ENCODE results near the gene P2RX4.
"Not testable (repeated sequence)": the region's sequence is repeated elsewhere in the genome, so short reads cannot be mapped to it uniquely, and the experiment has no call there.

P2RX4 gene

DNA sequence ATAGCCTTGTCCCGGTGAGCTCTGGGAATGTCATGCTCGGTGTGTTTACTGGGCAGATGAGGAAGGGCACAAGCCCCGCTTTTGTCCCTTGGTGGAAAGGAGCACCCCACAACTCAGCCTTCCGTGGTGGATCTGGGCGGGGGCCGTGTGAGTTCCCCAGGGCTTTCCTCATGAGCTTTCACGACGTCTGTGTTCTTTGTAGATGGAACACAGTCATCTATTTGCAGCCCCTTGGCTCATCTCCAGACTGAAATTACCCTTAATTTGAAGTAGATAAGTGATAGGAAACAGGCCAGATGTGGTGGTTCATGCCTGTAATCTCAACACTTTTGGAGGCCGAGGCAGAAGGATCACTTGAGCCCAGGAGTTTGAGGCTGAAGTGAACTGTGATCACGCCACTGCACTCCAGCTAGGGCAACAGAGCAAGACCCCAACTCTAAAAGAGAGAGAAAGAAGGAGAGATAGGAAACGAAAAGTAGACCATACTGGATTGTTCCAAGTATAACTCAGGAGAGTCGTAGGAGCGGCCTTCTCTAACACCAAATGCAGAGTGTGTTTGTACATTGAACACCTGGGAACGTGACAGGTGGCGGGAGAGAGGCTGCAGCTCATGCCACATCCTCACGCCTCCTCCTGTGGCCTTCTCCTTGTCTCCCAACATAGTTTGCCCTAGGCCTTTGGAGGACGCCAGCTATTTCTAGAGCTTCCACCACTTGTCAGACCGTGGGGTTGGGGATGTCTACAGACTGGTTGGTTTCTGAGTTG lies 8.8 kb downstream of the P2RX4 start:
- in situ Hi-C loops (cut with HindIII; ENCODE audit: low sequenced_read_pairs) = loop anchor here (5.0 kb wide), 1 partner anchor 106 kb away; no protein-coding TSS in a partner anchor

DNA sequence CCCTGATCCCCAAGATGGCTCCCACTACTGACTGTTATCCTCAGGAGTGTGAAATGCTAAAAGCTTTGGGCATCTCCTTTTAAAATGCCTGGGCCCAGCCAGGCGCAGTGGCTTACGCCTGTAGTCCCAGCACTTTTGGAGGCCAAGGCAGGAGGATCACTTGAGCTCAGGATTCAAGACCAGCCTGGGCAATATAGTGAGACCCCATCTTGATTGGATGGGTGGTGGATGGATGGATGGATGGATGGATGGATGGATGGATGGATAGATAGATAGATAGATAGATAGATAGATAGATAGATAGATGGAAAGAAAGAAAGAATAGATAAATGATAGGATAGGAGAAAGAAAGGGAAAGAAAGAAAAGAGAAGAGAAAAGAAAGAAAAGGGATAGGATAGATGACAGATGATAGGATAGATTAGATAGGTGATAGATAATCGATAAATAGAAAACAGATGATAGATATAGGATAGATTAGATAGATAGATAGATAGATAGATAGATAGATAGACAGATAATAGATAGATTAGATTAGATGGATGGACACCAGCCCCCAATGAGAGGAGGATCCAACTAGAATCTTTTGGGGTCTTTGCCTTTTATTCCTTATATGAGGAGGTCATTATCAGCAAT lies 9.5 kb downstream of the P2RX4 start:
- in situ Hi-C loops (cut with HindIII; ENCODE audit: low sequenced_read_pairs) = loop anchor here (5.0 kb wide), 1 partner anchor 107 kb away; no protein-coding TSS in a partner anchor

DNA sequence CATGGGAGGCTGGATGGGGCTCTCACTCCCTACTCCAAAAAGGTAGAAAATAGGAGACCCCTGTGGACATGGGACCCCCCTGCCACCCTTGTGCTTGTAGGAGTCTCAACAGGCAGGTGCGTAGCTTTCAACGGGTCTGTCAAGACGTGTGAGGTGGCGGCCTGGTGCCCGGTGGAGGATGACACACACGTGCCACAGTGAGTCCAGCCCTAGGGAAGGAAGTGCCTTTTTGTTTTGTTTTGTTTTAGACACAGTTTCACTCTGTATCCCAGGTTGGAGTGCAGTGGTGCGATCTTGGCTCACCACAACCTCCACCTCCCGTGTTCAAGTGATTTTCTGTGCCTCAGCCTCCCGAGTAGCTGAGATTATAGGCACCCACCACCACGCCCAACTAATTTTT lies 12.9 kb downstream of the P2RX4 start:
- in situ Hi-C loops (cut with HindIII; ENCODE audit: low sequenced_read_pairs) = no loop called here

DNA sequence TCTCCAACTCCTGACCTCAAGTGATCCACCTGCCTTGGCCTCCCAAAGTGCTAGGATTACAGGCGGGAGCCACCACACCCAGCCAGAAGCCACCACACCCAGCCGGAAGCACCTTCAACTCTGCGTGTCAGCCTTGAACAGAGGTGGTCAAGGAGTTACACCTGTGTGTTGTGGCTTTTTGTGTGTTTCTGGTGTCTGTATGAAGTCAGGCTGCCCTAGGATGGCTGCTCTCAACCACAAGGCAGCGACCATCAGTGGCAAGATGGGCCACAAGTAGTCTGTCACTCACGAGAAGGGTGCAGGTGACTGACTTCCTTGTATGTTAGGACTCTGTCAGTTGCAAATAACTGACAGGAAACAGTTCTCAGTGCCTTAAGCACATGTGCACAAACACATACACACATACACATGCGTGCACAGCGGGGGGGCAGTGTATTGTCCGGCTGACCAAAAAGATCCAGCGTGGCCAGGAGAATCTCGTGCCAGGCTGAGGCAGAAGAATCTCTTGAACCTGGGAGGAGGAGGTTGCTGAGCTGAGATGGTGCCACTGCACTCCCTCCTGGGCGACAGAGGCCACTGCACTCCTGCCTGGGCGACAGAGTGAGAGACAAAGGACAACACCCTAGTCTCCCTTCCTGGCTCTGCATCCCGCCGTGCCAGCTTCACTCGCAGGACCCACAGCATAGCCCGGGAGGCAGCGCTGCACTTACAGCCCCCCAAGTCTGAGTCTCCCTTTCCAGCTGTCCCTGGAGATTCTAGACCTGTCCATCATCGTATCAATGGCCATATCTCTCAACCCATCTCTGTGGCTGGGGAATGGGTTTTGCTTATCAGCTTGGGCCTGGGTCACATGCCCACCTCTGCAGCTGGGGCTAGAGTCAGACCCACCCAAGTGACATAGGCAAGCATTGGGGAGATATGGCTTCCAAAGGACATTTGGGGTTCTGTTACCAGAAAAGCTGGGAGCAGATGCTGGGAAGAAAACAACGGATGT lies 13.7 kb downstream of the P2RX4 start:
- in situ Hi-C loops (cut with HindIII; ENCODE audit: low sequenced_read_pairs) = no loop called here

DNA sequence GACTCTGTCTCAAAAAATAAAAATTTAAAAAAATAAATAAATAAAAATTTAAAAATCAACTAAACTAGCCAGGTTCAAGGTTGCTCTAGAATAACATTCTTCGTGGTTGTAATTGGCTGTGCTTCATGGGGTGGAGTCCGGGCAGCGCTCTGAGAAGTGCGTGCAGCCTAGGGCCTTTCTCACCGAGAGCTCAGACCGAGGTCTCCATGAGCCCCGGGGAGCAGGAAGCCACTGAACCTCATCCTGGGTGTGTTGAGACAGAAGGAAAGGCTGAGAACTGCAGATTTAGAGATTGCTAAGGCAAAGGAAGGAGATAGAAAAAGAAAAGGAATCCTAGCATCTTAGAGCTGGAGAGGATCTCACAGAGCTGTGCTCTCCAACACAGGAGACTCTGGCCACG lies 14.7 kb downstream of the P2RX4 start:
- in situ Hi-C loops (cut with HindIII; ENCODE audit: low sequenced_read_pairs) = no loop called here

DNA sequence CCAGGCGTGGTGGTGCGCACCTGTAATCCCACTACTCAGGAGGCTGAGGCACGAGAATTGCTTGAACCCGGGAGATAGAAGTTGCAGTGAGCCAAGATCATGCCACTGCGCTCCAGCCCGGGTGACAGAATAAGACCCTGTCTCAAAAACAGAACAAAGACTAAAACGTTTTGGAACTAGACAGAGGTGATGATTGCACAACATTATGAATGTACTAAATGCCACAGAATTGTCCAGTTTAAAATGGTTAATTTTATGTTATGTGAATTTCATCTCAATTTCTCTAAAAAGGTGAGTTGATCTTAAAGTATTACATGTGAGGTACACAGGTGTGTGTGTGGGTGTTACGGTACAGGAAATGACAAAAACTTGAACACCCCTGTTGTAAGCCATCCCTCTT lies 16.5 kb downstream of the P2RX4 start:
- in situ Hi-C loops (cut with HindIII; ENCODE audit: low sequenced_read_pairs) = no loop called here

DNA sequence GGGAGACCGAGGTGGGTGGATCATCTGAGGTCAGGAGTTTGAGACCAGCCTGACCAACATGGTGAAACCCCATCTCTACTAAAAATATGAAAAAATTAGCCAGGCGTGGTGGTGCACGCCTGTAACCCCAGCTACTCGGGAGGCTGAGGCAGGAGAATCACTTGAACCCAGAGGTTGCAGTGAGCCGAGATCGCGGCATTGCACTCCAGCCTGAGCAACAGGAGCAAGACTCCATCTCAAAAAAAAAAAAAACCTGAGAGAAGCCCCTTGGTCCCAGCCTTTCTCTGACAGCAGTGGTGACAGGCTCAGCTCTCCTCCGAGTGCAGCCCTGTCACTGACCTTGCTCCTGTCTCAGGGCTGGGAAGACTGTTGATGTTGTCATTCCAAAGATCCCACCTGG lies 16.9 kb downstream of the P2RX4 start:
- in situ Hi-C loops (cut with HindIII; ENCODE audit: low sequenced_read_pairs) = not testable (repeated sequence)

DNA sequence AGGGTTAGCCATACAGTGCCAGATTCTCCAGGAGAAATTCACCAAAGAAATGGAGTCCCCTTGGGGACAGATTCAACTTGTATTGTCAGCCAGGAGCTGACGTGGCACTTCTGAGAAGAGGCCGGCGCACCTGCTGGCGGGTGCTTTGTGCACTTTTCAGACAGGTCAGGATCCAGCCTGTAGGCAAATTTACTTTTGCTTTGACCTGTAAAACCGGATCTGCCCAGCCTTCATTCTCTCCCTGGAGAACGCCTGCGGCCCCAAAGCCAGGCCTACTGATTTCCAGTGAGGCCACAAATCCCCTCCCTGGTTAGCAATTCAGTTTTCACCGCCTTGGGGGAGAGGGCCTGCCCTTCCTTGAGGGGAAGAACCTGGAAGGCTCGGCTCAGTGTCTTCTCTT lies 17.4 kb downstream of the P2RX4 start:
- in situ Hi-C loops (cut with HindIII; ENCODE audit: low sequenced_read_pairs) = no loop called here

DNA sequence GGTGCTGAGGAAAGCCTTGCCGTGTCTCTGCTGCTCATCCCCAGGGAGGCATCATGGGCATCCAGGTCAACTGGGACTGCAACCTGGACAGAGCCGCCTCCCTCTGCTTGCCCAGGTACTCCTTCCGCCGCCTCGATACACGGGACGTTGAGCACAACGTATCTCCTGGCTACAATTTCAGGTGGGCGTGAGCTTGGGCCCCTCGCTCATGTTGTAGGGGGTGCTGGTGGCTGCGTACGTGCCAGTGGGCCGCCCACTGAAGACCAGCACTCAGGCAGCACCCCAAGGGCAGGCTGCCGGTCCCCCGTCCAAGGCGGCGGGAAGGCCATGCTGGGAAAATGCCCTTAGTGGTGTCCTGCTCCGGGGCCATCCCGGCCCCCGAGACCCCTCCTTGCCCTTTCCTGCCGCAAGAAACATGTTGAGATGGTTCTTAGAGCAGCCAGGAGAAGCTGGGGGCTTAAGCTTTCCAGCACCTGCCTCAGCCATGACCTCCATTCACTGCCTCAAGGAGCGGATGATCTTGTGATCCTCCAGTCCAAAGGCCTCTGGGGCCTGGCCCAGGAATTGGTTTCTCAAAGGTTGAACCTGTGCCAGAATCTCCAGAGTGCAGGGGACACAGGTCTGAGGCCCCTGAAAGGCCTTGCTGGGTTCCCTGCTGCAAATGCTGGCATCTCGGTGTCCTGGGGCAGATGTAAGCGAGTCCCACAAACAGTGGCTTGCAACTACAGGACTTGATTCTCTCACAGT lies 19.2 kb downstream of the P2RX4 start:
- in situ Hi-C loops (cut with HindIII; ENCODE audit: low sequenced_read_pairs) = no loop called here

DNA sequence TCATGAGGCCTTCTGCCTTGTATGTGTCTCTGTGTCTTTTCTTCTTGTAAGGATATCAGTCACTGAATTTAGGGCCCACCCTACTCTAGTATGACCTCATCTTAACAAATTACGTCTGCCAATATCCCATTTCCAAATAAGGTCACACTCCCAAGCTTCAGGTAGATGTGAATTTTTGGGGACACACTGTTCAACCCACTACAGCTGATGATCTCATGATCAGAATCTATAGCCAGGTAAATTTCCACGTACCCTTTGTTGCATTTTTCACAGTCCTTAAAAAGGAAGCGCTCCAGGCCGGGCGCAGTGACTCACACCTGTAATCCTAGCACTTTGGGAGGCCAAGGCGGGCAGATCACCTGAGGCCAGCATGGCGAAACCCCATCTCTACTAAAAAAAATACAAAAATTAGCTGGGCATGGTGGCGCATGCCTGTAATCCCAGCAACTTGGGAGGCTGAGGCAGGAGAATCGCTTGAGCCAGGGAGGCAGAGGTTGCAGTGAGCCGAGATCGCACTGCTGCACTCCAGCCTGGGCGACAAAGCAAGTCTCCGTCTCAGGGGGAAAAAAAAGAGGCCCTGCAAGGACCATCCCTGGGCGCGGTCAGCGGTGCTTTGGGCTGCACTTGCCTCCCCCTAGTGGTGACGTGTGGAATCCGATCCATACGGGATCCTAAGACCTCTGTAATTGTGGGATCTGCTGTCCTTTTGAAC lies 20.1 kb downstream of the P2RX4 start:
- in situ Hi-C loops (cut with HindIII; ENCODE audit: low sequenced_read_pairs) = loop anchor here (5.0 kb wide), 1 partner anchor 168 kb away; no protein-coding TSS in a partner anchor

DNA sequence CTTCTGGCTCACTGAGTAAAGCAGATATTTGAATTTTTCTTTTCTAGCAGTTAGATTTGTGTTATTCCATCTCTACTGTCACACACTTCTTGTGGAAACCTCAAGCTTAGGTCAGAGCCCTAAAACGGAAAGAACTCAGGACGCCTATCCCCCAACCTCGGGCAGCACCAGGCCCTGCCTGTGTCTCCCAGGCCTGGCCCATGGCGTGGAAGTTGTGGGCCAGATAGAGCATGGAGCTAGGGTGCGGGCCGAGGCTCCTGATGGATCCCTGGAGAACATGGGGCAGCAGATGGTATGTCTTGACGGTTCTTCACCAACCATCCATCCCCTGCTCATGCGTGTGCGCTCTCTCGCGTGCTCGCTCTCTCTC lies 20.6 kb downstream of the P2RX4 start:
- in situ Hi-C loops (cut with HindIII; ENCODE audit: low sequenced_read_pairs) = loop anchor here (5.0 kb wide), 1 partner anchor 168 kb away; no protein-coding TSS in a partner anchor

DNA sequence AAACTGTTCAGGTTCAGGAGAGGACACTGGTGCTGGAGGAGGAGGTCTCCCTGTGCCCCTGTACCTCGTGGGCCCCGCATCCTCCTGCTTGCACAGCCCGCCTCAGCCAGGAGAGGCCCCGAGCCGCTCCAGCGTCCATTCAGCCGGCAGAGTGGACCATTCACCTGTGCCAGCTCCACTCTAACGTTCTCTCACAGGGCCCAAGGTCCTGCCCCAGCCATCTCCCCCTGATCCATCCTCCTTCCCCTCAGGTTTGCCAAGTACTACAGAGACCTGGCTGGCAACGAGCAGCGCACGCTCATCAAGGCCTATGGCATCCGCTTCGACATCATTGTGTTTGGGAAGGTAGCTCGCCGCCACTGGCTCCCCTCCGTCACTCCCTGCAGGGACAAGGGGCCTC lies 22.2 kb downstream of the P2RX4 start:
- in situ Hi-C loops (cut with HindIII; ENCODE audit: low sequenced_read_pairs) = loop anchor here (5.0 kb wide), 1 partner anchor 170 kb away; no protein-coding TSS in a partner anchor

DNA sequence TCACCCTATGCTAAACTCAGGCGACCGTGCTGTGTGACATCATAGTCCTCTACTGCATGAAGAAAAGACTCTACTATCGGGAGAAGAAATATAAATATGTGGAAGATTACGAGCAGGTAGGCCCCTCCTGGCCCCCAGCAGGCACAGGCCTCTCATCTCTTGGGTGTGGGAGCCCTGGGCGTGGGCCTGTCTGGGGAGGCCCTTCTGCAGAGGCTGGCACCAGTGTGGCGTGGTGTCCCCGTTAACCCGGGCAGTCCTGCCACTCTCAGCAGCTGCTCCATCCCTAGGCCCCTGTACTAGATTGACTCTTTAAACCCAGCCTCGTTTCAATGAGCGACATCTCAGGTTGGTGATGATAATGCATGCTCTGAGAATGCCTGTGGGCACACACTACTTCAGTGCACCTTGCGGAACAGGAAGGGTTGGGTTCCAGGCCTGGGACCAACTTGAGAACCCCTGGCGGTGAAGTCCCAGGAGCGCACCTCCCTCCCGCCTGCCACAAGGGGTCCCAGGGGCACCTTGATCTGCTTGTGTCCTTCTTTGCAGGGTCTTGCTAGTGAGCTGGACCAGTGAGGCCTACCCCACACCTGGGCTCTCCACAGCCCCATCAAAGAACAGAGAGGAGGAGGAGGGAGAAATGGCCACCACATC lies 23.2 kb downstream of the P2RX4 start:
- in situ Hi-C loops (cut with HindIII; ENCODE audit: low sequenced_read_pairs) = loop anchor here (5.0 kb wide), 1 partner anchor 171 kb away; no protein-coding TSS in a partner anchor

DNA sequence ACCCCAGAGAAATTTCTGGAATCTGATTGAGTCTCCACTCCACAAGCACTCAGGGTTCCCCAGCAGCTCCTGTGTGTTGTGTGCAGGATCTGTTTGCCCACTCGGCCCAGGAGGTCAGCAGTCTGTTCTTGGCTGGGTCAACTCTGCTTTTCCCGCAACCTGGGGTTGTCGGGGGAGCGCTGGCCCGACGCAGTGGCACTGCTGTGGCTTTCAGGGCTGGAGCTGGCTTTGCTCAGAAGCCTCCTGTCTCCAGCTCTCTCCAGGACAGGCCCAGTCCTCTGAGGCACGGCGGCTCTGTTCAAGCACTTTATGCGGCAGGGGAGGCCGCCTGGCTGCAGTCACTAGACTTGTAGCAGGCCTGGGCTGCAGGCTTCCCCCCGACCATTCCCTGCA lies 23.7 kb downstream of the P2RX4 start:
- in situ Hi-C loops (cut with HindIII; ENCODE audit: low sequenced_read_pairs) = loop anchor here (5.0 kb wide), 1 partner anchor 171 kb away; no protein-coding TSS in a partner anchor

DNA sequence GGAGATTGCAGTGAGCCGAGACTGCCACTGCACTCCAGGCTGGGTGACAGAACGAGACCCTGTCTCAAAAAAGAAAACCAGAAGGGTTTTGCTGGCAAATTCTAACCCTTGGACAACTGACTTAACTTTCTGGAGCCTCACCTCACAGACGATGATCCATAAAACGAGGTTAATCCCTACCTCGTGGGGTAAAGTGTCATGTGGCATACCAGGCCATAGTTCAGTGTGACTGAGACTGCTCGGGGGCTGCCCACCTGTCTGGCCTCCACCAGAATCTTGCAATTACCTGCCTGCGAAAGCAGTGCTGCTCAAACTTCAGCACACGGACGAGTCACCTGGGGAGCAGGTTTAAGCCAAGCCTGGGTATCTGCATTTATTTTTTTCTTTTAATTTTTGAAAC lies 26.8 kb downstream of the P2RX4 start:
- in situ Hi-C loops (cut with HindIII; ENCODE audit: low sequenced_read_pairs) = no loop called here

DNA sequence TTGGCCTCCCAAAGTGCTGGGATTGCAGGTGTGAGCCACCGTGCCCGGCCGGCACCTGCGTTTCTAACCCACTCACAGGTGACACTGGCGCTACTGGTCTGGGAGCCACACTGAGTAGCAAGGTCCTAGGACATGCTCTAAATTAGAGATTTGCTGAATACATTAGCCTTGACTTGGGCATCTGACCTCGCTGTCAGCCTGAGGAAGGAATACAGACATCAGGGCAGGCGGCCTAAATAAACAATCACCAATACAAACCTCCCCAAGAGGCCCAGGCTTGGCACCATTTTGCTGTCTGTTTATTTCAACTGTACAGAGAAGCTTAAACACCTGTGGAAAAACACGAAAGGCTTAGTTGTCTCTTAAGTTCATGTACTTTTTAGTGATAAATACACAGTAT lies 27.5 kb downstream of the P2RX4 start:
- in situ Hi-C loops (cut with HindIII; ENCODE audit: low sequenced_read_pairs) = no loop called here

DNA sequence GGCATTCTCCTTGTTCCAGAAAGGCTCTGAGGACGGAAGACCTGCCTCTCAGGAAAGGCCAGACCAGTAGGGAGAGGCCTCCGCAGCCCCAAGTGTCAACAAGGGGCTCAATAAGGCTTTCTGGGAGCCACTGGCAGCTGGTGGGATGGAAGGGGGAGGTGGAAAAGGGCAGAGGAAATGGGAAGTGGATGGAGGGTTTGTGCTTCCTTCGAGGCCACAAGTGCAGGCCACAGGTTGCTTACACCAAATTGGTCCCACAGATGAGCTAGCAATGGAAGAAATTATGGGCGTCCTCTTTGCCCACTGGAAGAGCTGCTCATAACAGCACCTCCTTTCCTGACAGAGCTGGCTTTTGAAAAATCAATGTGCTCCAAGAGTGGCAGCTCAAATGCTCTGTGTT lies 28.2 kb downstream of the P2RX4 start:
- in situ Hi-C loops (cut with HindIII; ENCODE audit: low sequenced_read_pairs) = no loop called here

DNA sequence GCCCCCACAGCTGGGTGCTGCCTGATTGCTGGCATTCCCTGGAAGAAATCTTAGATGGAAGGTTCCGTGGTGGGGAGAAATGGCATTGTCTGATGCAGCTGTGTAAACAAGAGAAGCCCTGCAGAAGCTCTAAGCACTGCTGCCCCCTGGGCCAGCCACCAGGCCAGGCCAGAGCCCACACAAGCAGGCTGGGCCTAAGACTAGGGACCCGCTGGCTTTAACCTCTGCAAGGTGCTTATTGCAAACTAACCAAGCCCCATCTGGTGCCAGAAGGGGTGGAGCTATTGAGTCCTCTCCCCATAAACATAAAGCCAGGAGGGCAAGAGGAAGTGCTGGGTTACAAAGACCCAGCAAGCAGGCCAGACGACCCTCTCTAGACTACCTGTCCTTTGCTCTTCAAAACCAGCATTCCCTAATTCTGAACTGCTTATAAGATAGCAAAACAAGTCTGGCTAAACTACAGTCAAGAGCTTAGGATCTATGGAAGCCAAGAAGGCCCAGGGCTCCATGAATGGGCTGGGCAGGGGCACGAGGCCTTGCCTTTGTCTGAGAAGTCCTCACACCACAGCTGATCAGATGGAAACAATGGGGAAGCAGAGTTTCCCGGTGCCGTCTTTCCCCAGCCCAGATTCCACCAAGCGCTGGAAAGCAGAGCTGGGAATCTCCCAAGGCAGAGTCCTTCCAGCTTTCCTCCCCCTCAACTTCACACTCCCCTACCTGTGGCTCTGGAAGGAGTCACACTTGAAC lies 28.8 kb downstream of the P2RX4 start:
- in situ Hi-C loops (cut with HindIII; ENCODE audit: low sequenced_read_pairs) = no loop called here

Data from endothelial cell of hepatic sinusoid (primary cell).